SK-N-MC (cell line): Measurements from ENCODE around the gene AATF.

Experiments
- EZH2 ChIP-seq: fragments of 200-600 bp; sonication (generic); IDR thresholded peaks from one replicate; pipeline ENCODE4 v1.6.1; 2017; ENCODE audit warnings: antibody characterized with exemption
- POLR2AphosphoS5 ChIP-seq: IDR thresholded peaks from 2 replicates; pipeline ENCODE4 v1.6.1; 2012; ENCODE audit warnings: mild to moderate bottlenecking, low read depth, low read length, borderline replicate concordance

GRCh38 chr17:37051833-37052232, 103.1 kb downstream of the AATF start:
- no peak for TF ChIP-seq POLR2AphosphoS5
- TF ChIP-seq EZH2: no peak
